Measurements from ENCODE around the gene TBC1D5.

DNA sequence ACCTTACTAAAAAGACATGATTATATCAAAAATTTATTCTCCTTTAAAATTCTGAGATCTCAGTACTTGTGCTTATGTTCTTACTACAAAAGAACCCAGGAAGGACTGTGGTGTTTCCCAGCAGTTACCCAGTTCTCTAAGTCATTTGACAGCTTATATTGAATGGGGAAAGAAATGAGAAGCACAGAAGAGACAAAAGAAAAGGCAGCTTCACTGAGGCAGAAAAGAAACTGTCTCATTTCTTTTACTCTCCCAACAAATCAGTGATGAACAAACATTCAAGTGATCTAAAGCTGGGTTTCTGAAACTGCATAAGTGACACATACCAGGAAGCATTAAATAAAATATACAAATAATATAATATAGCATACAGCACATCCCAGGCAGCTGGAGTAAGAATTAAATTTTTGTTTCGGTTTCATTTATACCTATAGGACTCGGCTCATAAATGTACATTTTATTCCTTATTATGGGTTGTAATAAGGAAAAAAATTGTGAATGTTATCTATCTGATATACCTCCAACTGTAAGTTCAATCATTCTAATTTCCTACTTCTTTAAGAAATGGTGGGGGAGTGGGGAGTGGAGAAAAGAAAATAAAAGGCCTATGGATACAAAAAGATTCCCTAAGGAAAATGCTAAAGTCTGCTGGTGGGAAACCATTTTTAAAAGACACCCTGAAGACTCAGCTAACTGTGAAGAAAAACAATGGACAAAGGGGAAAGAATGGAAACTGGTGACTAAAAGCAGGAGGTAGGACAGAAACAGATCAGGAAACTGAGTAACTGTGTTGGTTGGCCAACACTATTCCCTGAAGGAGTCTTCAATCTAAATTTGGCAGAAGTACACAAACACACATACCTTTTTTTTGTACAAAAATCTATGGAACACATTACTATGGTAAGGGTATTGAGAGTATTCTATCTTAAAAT lies 156.8 kb downstream of the TBC1D5 start:
- TF ChIP-seq, protein P1, sequence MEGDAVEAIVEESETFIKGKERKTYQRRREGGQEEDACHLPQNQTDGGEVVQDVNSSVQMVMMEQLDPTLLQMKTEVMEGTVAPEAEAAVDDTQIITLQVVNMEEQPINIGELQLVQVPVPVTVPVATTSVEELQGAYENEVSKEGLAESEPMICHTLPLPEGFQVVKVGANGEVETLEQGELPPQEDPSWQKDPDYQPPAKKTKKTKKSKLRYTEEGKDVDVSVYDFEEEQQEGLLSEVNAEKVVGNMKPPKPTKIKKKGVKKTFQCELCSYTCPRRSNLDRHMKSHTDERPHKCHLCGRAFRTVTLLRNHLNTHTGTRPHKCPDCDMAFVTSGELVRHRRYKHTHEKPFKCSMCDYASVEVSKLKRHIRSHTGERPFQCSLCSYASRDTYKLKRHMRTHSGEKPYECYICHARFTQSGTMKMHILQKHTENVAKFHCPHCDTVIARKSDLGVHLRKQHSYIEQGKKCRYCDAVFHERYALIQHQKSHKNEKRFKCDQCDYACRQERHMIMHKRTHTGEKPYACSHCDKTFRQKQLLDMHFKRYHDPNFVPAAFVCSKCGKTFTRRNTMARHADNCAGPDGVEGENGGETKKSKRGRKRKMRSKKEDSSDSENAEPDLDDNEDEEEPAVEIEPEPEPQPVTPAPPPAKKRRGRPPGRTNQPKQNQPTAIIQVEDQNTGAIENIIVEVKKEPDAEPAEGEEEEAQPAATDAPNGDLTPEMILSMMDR (IDR thresholded peaks at IDR 0.05) = no peak
- TF ChIP-seq POLR2A (IDR thresholded peaks at IDR 0.05) = no peak

Data from breast epithelium (tissue), 3 donors.